HepG2 (cell line): ENCODE data around the gene MDP1. TPM values are rescaled to one million over a fixed set of nuclear protein-coding genes. Genes with fewer than 3 reads are reported as not detected.
A peak's percentile ranks its signal among the peaks of the same experiment; 100 is the strongest.

Source experiments
- ATF2 ChIP-seq: sonication (generic); formaldehyde crosslinking; IDR thresholded peaks from 2 replicates; pipeline ENCODE4 v1.4.0; 2020; ENCODE audit warnings: missing genetic modification reagents
- ATF3 ChIP-seq: sonication (generic); formaldehyde crosslinking; IDR thresholded peaks from 2 replicates; pipeline ENCODE4 v1.4.0; 2020; ENCODE audit warnings: missing genetic modification reagents
- BORCS8-MEF2B ChIP-seq: sonication (generic); formaldehyde crosslinking; IDR thresholded peaks from 2 replicates; pipeline ENCODE4 v1.8.0; 2022; ENCODE audit warnings: mild to moderate bottlenecking, missing genetic modification reagents
- DDIT3 ChIP-seq: sonication (generic); formaldehyde crosslinking; IDR thresholded peaks from 2 replicates; pipeline ENCODE4 v1.4.0; 2020; ENCODE audit warnings: mild to moderate bottlenecking, missing genetic modification reagents
- DNMT3B ChIP-seq: conservative IDR thresholded peaks from 2 replicates; pipeline ENCODE4 v1.6.1; 2016; ENCODE audit warnings: missing biosample characterization, control low read depth
- FUBP1 ChIP-seq: sonication (generic); formaldehyde crosslinking; IDR thresholded peaks from 2 replicates; pipeline ENCODE4 v1.5.1; 2020; ENCODE audit warnings: missing genetic modification reagents, mild to moderate bottlenecking, borderline replicate concordance
- PHF8 ChIP-seq: sonication (generic); formaldehyde crosslinking; IDR thresholded peaks from 2 replicates; pipeline ENCODE4 v1.5.0; 2020; ENCODE audit warnings: missing genetic modification reagents
- RFX3 ChIP-seq: IDR thresholded peaks from 2 replicates; pipeline ENCODE4 v1.6.1; 2016; ENCODE audit warnings: missing biosample characterization, missing genetic modification reagents
- SALL2 ChIP-seq: sonication (generic); formaldehyde crosslinking; IDR thresholded peaks from 2 replicates; pipeline ENCODE4 v1.8.1; 2023; ENCODE audit warnings: mild to moderate bottlenecking, missing genetic modification reagents, inconsistent platforms
- SP1 ChIP-seq, 2 experiments: fragments of 450-650 bp in 1 of 2; sonication (generic) in 1 of 2; formaldehyde crosslinking in 1 of 2; IDR thresholded peaks; 2 replicates each; pipeline versions ENCODE4 v1.4.0 to v1.6.1; 2016 to 2020; ENCODE audit warnings: missing genetic modification reagents in 1 of 2
- YY1 ChIP-seq: IDR thresholded peaks from 2 replicates; pipeline ENCODE4 v1.6.1; 2011; ENCODE audit warnings: low read length, low read depth, moderate library complexity, mild to moderate bottlenecking; ENCODE audit not compliant: insufficient read depth, insufficient replicate concordance
- ZFY ChIP-seq: sonication (generic); formaldehyde crosslinking; IDR thresholded peaks from 2 replicates; pipeline ENCODE4 v1.4.0; 2020; ENCODE audit warnings: missing genetic modification reagents
- ZNF138 ChIP-seq: sonication (generic); formaldehyde crosslinking; IDR thresholded peaks from 2 replicates; pipeline ENCODE4 v1.5.0; 2020; ENCODE audit warnings: mild to moderate bottlenecking, low read depth, missing genetic modification reagents
- ZNF232 ChIP-seq: sonication (generic); formaldehyde crosslinking; IDR thresholded peaks from 2 replicates; pipeline ENCODE4 v1.4.0; 2020; ENCODE audit warnings: missing genetic modification reagents, borderline replicate concordance
- ZNF24 ChIP-seq: fragments of 450-650 bp; IDR thresholded peaks from 2 replicates; pipeline ENCODE4 v1.6.1; 2017; ENCODE audit warnings: antibody characterized with exemption, mild to moderate bottlenecking
- ZNF558 ChIP-seq: sonication (generic); formaldehyde crosslinking; IDR thresholded peaks from 2 replicates; pipeline ENCODE4 v1.9.0; 2022; ENCODE audit warnings: mild to moderate bottlenecking, missing genetic modification reagents, borderline replicate concordance
- ZNF597 ChIP-seq: sonication (generic); formaldehyde crosslinking; IDR thresholded peaks from 2 replicates; pipeline ENCODE4 v1.5.0; 2020; ENCODE audit warnings: missing genetic modification reagents
- ZNF644 ChIP-seq: IDR thresholded peaks from 2 replicates; pipeline ENCODE4 v1.6.1; 2016; ENCODE audit warnings: low read depth
- ZNF720 ChIP-seq: sonication (generic); formaldehyde crosslinking; IDR thresholded peaks from 2 replicates; pipeline ENCODE4 v1.4.0; 2020; ENCODE audit warnings: missing genetic modification reagents
- polyA plus RNA-seq, 8 experiments: library from polyadenylated mRNA; depleted of rRNA in 3 of 8; stranded (reverse) in 7 of 8; unstranded in 1 of 8; fragments of >200 nt; fragmentation: Illumina TruSeq in 4 of 8; extraction: Trizol in 4 of 8; gene quantifications; 2 replicates each; pipeline versions ENCODE4 v1.2.1 to v1.2.3, GENCODE V29; 2011 to 2016; ENCODE audit warnings: low read depth in 4 of 8, missing spikeins in 1 of 8, mixed read lengths in 1 of 8; ENCODE audit not compliant: insufficient read depth in 1 of 8
- total RNA-seq, 5 experiments: library from RNA; depleted of rRNA; stranded (reverse); fragments of >200 nt; fragmentation: Illumina TruSeq; extraction: Trizol; gene quantifications; 2 replicates each; pipeline ENCODE4 v1.2.3, GENCODE V29; 2016; ENCODE audit warnings: low read depth in 1 of 5
- TF ChIP-seq, protein P1 (sequence below): sonication (generic); formaldehyde crosslinking; conservative IDR thresholded peaks from 2 replicates; pipeline ENCODE4 v1.8.1; 2023; ENCODE audit warnings: missing genetic modification reagents
- TF ChIP-seq, protein P2 (sequence below): sonication (generic); formaldehyde crosslinking; IDR thresholded peaks from 2 replicates; pipeline ENCODE4 v1.9.0; 2022; ENCODE audit warnings: low read depth, missing genetic modification reagents

The MDP1 gene
- total and polyA plus RNA-seq, 2 of the 13 experiments (the other 11 are each of a cell fraction or from before 2014, with no cell fraction given): 44.1 to 48.7 TPM

DNA sequence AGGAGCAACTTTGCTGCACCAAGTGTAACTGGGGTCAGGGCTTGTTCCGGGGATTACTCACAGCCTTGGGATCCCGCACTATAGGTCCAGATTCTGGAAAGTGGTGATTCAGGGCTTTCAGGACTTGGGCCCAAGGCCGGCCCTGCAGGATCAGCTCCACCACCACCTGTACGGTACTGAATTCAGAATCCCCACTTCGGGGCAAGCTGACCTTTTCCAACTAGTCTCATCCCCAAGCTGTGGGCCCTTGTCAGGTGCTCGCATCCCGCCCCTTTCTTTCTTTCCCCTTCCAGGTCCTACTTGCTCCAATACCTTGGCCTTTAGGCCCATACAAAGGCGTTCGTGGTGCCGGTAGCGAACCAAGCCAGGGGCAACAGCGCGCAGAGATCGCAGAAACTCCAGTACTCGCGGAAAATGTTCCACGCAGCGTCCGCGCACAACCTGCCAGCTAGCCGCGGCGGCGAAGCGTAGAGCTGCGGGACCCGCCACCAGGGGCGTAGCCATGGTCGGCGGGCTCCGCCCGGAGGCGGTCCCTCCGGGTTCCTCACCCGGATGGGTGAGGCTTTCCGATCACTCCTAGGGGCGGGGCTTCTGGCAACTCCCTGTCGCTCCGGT, 26.1 kb upstream of the MDP1 start (continued):
- TF ChIP-seq ZNF232: no peak
- peak; percentile 31; the same call in 1 of the 2 replicates for TF ChIP-seq ZNF138 (CRISPR knock-in tag)
- TF ChIP-seq ZNF720 (CRISPR knock-in tag): no peak; the same call in 1 of the 2 replicates
- TF ChIP-seq, protein P1, sequence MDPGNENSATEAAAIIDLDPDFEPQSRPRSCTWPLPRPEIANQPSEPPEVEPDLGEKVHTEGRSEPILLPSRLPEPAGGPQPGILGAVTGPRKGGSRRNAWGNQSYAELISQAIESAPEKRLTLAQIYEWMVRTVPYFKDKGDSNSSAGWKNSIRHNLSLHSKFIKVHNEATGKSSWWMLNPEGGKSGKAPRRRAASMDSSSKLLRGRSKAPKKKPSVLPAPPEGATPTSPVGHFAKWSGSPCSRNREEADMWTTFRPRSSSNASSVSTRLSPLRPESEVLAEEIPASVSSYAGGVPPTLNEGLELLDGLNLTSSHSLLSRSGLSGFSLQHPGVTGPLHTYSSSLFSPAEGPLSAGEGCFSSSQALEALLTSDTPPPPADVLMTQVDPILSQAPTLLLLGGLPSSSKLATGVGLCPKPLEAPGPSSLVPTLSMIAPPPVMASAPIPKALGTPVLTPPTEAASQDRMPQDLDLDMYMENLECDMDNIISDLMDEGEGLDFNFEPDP (CRISPR knock-in tag): peak; percentile 98
- peak; percentile 13; the same call in 1 of the 2 replicates for TF ChIP-seq ZNF558 (CRISPR knock-in tag)
- peak; percentile 13; the same call in 1 of the 2 replicates for TF ChIP-seq FUBP1
- TF ChIP-seq DNMT3B (CRISPR knock-in tag): no peak
- TF ChIP-seq, protein P2, sequence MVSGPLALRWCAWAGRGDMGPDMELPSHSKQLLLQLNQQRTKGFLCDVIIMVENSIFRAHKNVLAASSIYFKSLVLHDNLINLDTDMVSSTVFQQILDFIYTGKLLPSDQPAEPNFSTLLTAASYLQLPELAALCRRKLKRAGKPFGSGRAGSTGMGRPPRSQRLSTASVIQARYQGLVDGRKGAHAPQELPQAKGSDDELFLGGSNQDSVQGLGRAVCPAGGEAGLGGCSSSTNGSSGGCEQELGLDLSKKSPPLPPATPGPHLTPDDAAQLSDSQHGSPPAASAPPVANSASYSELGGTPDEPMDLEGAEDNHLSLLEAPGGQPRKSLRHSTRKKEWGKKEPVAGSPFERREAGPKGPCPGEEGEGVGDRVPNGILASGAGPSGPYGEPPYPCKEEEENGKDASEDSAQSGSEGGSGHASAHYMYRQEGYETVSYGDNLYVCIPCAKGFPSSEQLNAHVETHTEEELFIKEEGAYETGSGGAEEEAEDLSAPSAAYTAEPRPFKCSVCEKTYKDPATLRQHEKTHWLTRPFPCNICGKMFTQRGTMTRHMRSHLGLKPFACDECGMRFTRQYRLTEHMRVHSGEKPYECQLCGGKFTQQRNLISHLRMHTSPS (CRISPR knock-in tag): 0 out of 2 replicates have a peak, but pooled peaks have one; percentile 34
- TF ChIP-seq ZFY (CRISPR knock-in tag): peak; percentile 77
- no peak for TF ChIP-seq SALL2 (CRISPR knock-in tag)
- peak; percentile 75 for TF ChIP-seq YY1
- 0 out of 2 replicates have a peak, but pooled peaks have one; percentile 7 for TF ChIP-seq ZNF644 (CRISPR knock-in tag)
- TF ChIP-seq ZNF597: 0 out of 2 replicates have a peak, but pooled peaks have one; percentile 18
- TF ChIP-seq ZNF24: 0 out of 2 replicates have a peak, but pooled peaks have one; percentile 6
- TF ChIP-seq RFX3 (CRISPR knock-in tag): peak; percentile 10; the same call in 1 of the 2 replicates
- peak; percentile 87; the same call in 1 of the 2 replicates for TF ChIP-seq DDIT3 (CRISPR knock-in tag)
- no peak for TF ChIP-seq ATF2
- no peak for TF ChIP-seq SP1 (IDR thresholded peaks at IDR 0.05)
- TF ChIP-seq SP1 (CRISPR knock-in tag; IDR thresholded peaks at IDR 0.05): 0 out of 2 replicates have a peak, but pooled peaks have one; percentile 58
- TF ChIP-seq ATF3 (CRISPR knock-in tag): peak; percentile 57; the same call in 1 of the 2 replicates
- TF ChIP-seq BORCS8-MEF2B (CRISPR knock-in tag): no peak
- TF ChIP-seq PHF8 (CRISPR knock-in tag): peak; percentile 86; the same call in 1 of the 2 replicates
